Sigmoid colon (tissue), 4 donors: ENCODE data around the gene BRD3.

Experiments used
- CTCF ChIP-seq, 4 experiments: fragments of 450-650 bp in 3 of 4; fragments of 200-600 bp in 1 of 4; IDR thresholded peaks; one replicate each; pipeline ENCODE4 v1.5.1; 2016 to 2019; ENCODE audit warnings: antibody characterized with exemption in 4 of 4, mild to moderate bottlenecking in 3 of 4, moderate library complexity in 2 of 4
- EP300 ChIP-seq, 4 donors: sonication (generic); formaldehyde crosslinking; IDR thresholded peaks; one replicate each; pipeline ENCODE4 v1.6.1; 2017; ENCODE audit warnings: antibody characterized with exemption in 4 of 4
- POLR2A ChIP-seq, 2 donors: fragments of 450-650 bp; IDR thresholded peaks; one replicate each; pipeline ENCODE4 v1.6.1; 2016; ENCODE audit warnings: antibody characterized with exemption in 2 of 2, mild to moderate bottlenecking in 2 of 2, moderate library complexity in 2 of 2
- POLR2AphosphoS5 ChIP-seq, 4 donors: sonication (generic); formaldehyde crosslinking; IDR thresholded peaks; one replicate each; pipeline ENCODE4 v1.6.1; 2017; ENCODE audit warnings: antibody characterized with exemption in 4 of 4

GRCh38 chr9:134059661-134060395, 8.0 kb downstream of the BRD3 start:
- no peak for TF ChIP-seq CTCF (IDR thresholded peaks at IDR 0.05)
- no peak for TF ChIP-seq POLR2A (IDR thresholded peaks at IDR 0.05)
- TF ChIP-seq POLR2AphosphoS5 (IDR thresholded peaks at IDR 0.05), result no peak
- no peak for TF ChIP-seq EP300 (IDR thresholded peaks at IDR 0.05)
